C4-2B (cell line): ENCODE measurements around the gene GRAP2.

ENCODE experiments used
- H3K27ac ChIP-seq: fragments of 450-650 bp; 2 replicates; pipeline ENCODE4 v1.5.1; 2017
- CTCF ChIP-seq: fragments of 450-650 bp; conservative IDR thresholded peaks from 2 replicates; pipeline ENCODE4 v1.5.1; 2017; ENCODE audit warnings: mild to moderate bottlenecking
- ZFX ChIP-seq: fragments of 450-650 bp; IDR thresholded peaks from 2 replicates; pipeline ENCODE4 v1.6.1; 2017

The GRAP2 gene

GRCh38 chr22:40009292-40009774 is 108.4 kb downstream of the GRAP2 start:
- no peak overlapping the region for H3K27ac ChIP-seq
- TF ChIP-seq CTCF (no peak), ZFX (no peak)

- no peak overlapping the region for H3K27ac ChIP-seq
- TF ChIP-seq ZFX (no peak), CTCF (no peak)
Measured at GRCh38 chr22:40009951-40010671, 109.2 kb downstream of the GRAP2 start.

DNA sequence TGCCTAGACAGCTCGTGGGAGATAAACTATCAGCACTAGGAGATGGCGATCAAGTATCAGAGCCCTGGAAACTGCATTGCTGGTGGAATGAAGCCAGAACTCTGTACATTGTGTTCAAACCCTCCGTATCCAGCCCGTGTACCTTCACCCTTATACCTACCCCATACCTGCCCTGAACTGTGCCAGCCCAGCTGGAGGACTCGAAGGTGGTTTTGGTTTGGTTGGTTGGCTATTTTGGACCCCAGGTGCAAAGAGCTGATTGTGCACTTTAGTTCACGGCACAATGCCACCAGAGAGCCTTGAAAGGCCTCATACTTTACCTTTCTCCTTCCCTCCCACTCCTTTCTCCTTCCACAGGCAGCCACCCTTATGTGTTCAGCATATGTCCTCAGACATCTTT is 109.9 kb downstream of the GRAP2 start:
- TF ChIP-seq ZFX (no peak), CTCF (no peak)
- H3K27ac ChIP-seq, result no peak overlapping the region

DNA sequence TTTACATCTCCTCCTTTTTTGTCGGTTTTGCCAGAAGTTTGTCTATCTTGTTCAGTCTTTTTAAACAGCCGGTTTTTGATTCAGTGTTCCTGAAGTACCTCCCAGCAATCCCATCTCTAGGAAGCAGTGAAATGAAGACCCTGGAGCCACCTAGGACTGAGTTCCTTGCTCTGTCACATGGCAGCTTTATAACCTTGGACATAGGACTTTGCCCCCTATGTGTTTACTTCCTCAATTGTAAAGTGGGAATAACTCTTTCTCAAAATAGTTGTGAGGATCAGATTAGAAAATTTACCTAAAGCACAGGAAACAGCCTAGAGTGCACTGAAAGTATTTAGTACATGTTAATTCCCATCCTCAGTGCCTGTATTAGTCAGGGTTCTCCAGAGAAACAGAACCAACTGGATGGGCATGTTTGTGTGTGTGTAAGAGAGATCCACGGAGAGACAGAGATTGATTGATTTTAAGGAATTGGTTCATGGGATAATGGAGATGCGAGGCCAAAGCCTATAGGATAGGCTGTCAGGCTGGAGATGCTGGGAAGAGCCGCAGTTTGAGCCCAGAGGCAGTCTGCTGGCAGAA is 113.9 kb downstream of the GRAP2 start:
- no peak for TF ChIP-seq ZFX
- no peak for TF ChIP-seq CTCF

GRCh38 chr22:40015358-40015976 is 114.6 kb downstream of the GRAP2 start:
- H3K27ac ChIP-seq, result no peak overlapping the region
- TF ChIP-seq CTCF (no peak), ZFX (no peak)

More for the DNA sequence above, 113.9 kb downstream of the GRAP2 start:
- H3K27ac ChIP-seq, result no peak overlapping the region

DNA sequence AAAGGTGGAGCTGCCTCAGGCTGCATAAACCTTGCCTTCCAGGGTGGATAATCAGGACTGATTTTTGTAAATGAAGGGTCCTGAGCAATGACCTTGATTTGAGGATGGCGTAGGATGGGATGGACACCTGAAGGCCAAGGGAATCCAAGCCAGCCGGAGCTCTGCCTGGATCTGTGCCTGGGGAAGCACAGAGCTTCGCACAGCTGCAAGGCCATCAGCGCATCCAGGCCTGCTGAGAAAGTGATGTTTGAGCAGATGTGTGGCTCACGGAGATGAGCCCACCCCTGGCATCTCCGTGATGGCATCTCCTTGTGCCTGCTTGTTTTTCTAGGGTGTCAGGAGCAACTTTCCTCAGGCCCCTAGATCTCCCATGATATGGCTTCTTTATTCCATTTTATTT is 117.2 kb downstream of the GRAP2 start:
- TF ChIP-seq ZFX, result no peak
- TF ChIP-seq CTCF, result no peak
- no peak overlapping the region for H3K27ac ChIP-seq

DNA sequence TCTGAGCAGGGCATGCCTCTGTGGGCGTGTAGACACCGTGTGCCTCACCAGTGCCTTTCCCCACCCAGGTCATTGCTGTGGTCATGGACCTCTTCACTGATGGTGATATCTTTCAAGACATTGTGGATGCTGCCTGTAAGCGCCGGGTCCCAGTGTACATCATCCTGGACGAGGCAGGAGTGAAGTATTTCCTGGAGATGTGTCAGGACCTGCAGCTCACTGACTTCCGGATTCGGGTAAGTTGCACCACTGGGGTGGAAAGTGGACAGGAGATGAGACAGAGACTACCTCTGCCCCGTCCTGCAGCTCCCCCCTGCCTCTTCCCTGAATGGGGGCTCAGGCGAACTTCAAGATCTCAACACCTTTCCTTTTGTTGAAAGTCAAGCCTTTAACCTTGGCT is 118.2 kb downstream of the GRAP2 start:
- no peak overlapping the region for H3K27ac ChIP-seq
- TF ChIP-seq ZFX, result no peak
- no peak for TF ChIP-seq CTCF
